ENCODE data around the gene PI4KA. TPM values are rescaled to one million over a fixed set of nuclear protein-coding genes. Genes with fewer than 3 reads are reported as not detected.

PI4KA gene
- total and polyA plus RNA-seq, 2 experiments from 2014 or later = 83.7 to 85.2 TPM

DNA sequence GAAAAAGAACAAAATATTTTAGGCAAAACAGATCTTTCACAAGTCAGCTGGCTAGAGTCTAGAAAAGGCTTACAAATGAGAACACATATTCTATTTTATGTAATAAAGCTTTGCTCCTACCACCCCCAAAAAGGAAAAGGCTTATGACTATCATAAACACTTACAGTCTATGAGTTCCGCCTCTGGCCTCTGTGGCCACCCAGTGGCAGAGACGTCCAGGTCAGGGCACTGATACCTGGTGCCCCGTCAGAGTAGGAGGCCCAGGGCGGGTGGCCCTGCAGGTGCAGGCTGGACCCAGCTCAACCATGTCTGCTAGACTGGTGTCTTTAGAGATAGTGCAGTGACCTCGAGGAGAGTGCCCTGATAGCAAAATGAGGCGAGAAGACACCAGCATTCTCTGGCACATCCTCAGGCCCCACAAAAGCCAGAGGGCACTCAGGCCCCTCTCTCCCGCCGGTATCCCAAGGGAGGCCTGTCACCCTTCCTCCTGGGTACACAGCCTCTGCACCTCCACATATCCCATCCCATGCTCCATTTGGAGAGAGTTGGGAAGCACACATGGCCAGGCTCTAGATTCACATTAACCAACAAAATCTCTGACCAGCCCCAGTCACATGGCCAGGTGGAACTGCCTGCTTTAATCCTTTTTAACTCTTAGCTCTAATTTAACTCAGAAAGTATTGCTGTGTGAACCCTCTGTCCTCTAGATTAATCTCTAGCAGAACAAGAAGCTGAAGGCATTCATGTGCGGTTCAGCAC is 112.0 kb downstream of the PI4KA start:
- TF ChIP-seq, protein P1, sequence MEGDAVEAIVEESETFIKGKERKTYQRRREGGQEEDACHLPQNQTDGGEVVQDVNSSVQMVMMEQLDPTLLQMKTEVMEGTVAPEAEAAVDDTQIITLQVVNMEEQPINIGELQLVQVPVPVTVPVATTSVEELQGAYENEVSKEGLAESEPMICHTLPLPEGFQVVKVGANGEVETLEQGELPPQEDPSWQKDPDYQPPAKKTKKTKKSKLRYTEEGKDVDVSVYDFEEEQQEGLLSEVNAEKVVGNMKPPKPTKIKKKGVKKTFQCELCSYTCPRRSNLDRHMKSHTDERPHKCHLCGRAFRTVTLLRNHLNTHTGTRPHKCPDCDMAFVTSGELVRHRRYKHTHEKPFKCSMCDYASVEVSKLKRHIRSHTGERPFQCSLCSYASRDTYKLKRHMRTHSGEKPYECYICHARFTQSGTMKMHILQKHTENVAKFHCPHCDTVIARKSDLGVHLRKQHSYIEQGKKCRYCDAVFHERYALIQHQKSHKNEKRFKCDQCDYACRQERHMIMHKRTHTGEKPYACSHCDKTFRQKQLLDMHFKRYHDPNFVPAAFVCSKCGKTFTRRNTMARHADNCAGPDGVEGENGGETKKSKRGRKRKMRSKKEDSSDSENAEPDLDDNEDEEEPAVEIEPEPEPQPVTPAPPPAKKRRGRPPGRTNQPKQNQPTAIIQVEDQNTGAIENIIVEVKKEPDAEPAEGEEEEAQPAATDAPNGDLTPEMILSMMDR (IDR thresholded peaks at IDR 0.05; ENCODE audit: low read depth, low read length) = no peak

DNA sequence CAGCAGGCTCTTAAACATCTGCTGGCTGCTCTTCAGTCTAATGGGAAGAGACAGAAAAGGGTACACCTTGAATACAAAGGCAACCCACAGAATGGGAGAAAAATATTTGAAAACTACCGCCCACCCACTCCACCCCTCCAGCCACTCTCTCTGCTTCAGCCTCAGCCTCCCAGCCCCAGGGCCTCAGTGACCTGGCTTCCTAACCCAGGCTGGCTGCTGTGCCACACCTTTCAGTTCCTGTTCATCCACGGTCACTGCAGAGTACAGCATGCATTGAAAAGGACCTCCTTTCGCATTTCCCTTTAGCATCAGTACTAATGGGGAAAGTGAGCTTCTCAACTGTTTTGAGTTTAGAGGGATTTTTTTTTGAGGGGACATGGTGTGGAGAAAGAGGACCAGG is 113.5 kb downstream of the PI4KA start:
- Histone ChIP-seq H3K27ac (peak overlapping the region; percentile 14), H3K4me3 (no peak overlapping the region), H3K27me3 (no peaks in the 10 kb centered on the region), H3K4me1 (ENCODE audit: low read depth) (peaks cover 22% of the 10 kb centered on the region), H3K9me3 (ENCODE audit: low read depth) (no peaks in the 10 kb centered on the region), H3K36me3 (peaks cover 4% of the 10 kb centered on the region)
- TF ChIP-seq, protein P1 (IDR thresholded peaks at IDR 0.05; ENCODE audit: low read depth, low read length) = no peak
- DNase-seq (ENCODE audit: low read depth in 1 of 2, low spot score in 1 of 2) = no peak

More for the DNA sequence above, 112.0 kb downstream of the PI4KA start:
- Histone ChIP-seq H3K36me3 (no peaks in the 10 kb centered on the region), H3K27me3 (no peaks in the 10 kb centered on the region), H3K9me3 (ENCODE audit: low read depth) (no peaks in the 10 kb centered on the region), H3K4me3 (no peak overlapping the region), H3K4me1 (ENCODE audit: low read depth) (peaks cover 27% of the 10 kb centered on the region), H3K27ac (no peak overlapping the region)
- DNase-seq (ENCODE audit: low read depth in 1 of 2, low spot score in 1 of 2) = no peak

DNA sequence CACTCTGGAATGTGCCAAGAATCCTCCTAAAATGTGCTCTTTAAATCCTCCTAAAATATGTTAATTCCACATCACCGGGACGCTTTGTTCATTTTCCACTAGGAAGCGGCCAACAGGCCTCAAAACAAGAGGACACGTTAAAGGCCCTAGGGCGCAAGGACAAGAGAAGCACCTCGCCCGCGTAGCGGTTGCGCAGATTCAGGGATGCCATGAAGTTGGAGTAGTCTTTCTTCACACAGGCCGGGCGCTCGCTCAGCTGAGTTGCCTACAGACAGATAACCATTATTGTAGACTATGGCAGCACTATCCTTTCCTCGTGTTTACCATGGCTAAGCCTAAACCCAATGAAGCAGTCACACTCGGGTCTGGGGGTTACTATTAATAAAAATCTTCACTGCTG is 114.2 kb downstream of the PI4KA start:
- Histone ChIP-seq H3K27me3 (no peaks in the 10 kb centered on the region), H3K36me3 (peaks cover 4% of the 10 kb centered on the region), H3K4me1 (ENCODE audit: low read depth) (peaks cover 16% of the 10 kb centered on the region), H3K4me3 (no peak overlapping the region), H3K9me3 (ENCODE audit: low read depth) (no peaks in the 10 kb centered on the region), H3K27ac (no peak overlapping the region)
- TF ChIP-seq, protein P1 (IDR thresholded peaks at IDR 0.05; ENCODE audit: low read depth, low read length) = no peak
- no peak for DNase-seq (ENCODE audit: low read depth in 1 of 2, low spot score in 1 of 2)

DNA sequence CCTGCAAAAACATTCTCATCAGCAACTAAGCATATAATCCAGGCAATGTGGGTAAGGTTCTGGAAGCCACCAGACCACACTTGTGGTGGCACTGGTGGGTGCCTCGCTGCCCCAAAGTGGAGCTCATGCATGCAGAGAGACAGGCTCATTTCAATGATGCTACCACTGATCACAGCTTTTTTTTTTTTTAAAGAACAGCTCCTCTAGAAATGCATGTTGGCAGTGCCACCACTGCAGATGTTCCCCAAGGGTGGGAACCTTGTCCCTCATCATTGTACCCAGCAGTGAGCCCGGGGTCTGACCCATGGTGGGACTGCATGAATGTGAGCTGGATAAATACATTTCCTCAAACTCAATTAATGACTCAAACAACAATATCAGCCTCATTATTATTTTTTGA is 115.8 kb downstream of the PI4KA start:
- H3K9me3 ChIP-seq (ENCODE audit: low read depth) = no peaks in the 10 kb centered on the region
- no peaks in the 10 kb centered on the region for H3K27me3 ChIP-seq
- DNase-seq (ENCODE audit: low read depth in 1 of 2, low spot score in 1 of 2) = no peak
- H3K27ac ChIP-seq = no peak overlapping the region
- TF ChIP-seq, protein P1 (IDR thresholded peaks at IDR 0.05; ENCODE audit: low read depth, low read length) = no peak
- no peak overlapping the region for H3K4me3 ChIP-seq
- no peaks in the 10 kb centered on the region for H3K4me1 ChIP-seq (ENCODE audit: low read depth)
- peaks cover 4% of the 10 kb centered on the region for H3K36me3 ChIP-seq

DNA sequence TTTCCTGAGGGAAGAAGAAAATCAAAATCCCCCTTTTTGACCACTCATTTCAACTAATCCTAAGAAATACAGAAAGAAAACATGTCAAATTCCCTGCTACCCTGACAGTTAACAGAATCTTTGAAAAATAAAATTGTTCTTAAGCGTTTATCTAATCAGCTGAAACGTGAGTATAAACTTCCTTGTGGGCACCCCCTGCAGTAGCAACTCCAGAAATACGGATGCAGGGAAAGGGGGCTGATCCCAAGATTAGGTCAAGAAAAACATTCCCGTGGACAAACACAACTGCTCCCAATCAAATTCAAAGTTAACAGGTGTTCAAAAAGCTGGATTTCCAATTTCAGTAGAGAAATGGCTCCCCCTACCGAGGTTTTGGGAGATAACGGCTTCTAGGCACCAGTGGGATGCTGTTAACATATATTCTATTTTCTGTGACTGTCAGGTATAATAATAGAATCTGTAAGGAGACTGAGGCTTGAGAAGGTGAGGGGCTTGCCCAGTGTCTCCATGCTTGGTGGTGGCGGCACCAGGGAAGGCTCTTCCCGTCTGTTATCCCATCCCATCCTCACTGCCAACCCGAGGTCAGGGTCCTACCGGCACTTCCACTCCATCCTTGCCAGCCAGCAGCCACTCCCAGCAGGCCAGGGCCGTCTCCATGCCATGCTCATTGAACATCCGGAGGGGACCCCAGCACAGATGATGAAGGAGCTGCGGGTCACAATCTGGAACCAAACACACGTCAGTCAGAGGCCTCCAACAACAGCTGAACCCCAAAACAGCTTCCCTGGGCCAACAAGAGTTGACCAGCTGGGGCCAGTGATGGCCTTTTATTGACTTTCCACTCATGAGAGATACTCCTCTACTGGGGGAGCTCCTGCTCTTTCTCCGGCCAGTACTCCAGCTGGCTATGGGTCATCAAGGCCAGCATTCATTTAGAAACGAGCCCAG is 116.7 kb downstream of the PI4KA start:
- no peaks in the 10 kb centered on the region for H3K27me3 ChIP-seq
- H3K36me3 ChIP-seq = peaks cover 4% of the 10 kb centered on the region
- H3K4me3 ChIP-seq = no peak overlapping the region
- no peak overlapping the region for H3K27ac ChIP-seq
- peak; percentile 31 to 58 for DNase-seq (ENCODE audit: low read depth in 1 of 2, low spot score in 1 of 2)
- TF ChIP-seq, protein P1 (IDR thresholded peaks at IDR 0.05; ENCODE audit: low read depth, low read length) = peak; percentile 70
- no peaks in the 10 kb centered on the region for H3K4me1 ChIP-seq (ENCODE audit: low read depth)
- H3K9me3 ChIP-seq (ENCODE audit: low read depth) = no peaks in the 10 kb centered on the region

Data from cardiac muscle cell (in vitro differentiated cells and primary cell).